Keratinocyte (primary cell): Measurements from ENCODE around the gene CCDC9. TPM values are rescaled to one million over a fixed set of nuclear protein-coding genes. Genes with fewer than 3 reads are reported as not detected.
A peak's percentile ranks its signal among the peaks of the same experiment; 100 is the strongest.

Experiments used
- DNase-seq: peaks from one replicate; pipeline ENCODE4 v3.0.0-alpha.2; 2011; ENCODE audit warnings: low read depth, missing footprints, low spot score
- FAIRE-seq: peaks from 2 replicates; lab custom pipeline; 2011; peaks lifted over from hg19 to GRCh38; lab: Jason Lieb, UNC
- H2AFZ ChIP-seq: 2 replicates; pipeline ENCODE4 v1.6.0; 2012; ENCODE audit warnings: low read length, control low read depth, inconsistent platforms; ENCODE audit not compliant: control insufficient read depth
- H3K27ac ChIP-seq: 2 replicates; pipeline ENCODE4 v1.5.1; 2011; ENCODE audit warnings: low read length; ENCODE audit not compliant: control insufficient read depth, insufficient read depth
- H3K27me3 ChIP-seq: 3 replicates; pipeline ENCODE4 v1.6.0; 2011; ENCODE audit warnings: low read length; ENCODE audit not compliant: control insufficient read depth, insufficient read depth; ENCODE audit errors: extremely low read depth
- H3K36me3 ChIP-seq, 2 experiments: 2 replicates in 1 of 2; 3 replicates in 1 of 2; pipeline ENCODE4 v1.5.1; 2011; ENCODE audit warnings: low read length in 2 of 2, mild to moderate bottlenecking in 1 of 2; ENCODE audit not compliant: control insufficient read depth in 2 of 2, insufficient read depth in 2 of 2; ENCODE audit errors: extremely low read depth in 1 of 2
- H3K4me1 ChIP-seq: 3 replicates; pipeline ENCODE4 v1.5.1; 2011; ENCODE audit warnings: low read length; ENCODE audit not compliant: control insufficient read depth, insufficient read depth; ENCODE audit errors: extremely low read depth
- H3K4me2 ChIP-seq: 3 replicates; pipeline ENCODE4 v1.6.0; 2011; ENCODE audit warnings: low read depth, low read length; ENCODE audit not compliant: control insufficient read depth, insufficient read depth; ENCODE audit errors: extremely low read depth
- H3K4me3 ChIP-seq, 3 experiments: fragments of 200-600 bp in 1 of 3; sonication (generic) in 1 of 3; 2 replicates in 2 of 3; 3 replicates in 1 of 3; pipeline ENCODE4 v1.5.1; 2011 to 2016; ENCODE audit warnings: low read length in 3 of 3, mild to moderate bottlenecking in 3 of 3, control low read depth in 2 of 3, inconsistent platforms in 1 of 3, low read depth in 1 of 3, mixed read lengths in 1 of 3, mixed run types in 1 of 3, moderate library complexity in 1 of 3; ENCODE audit not compliant: control insufficient read depth in 2 of 3, insufficient read depth in 2 of 3; ENCODE audit errors: extremely low read depth in 1 of 3
- H3K79me2 ChIP-seq: 2 replicates; pipeline ENCODE4 v1.6.0; 2012; ENCODE audit warnings: low read length; ENCODE audit not compliant: control insufficient read depth, insufficient read depth
- H3K9ac ChIP-seq: 3 replicates; pipeline ENCODE4 v1.6.0; 2011; ENCODE audit warnings: low read length; ENCODE audit not compliant: control insufficient read depth, insufficient read depth; ENCODE audit errors: extremely low read depth
- H3K9me1 ChIP-seq: 3 replicates; pipeline ENCODE4 v1.6.0; 2011; ENCODE audit warnings: low read length; ENCODE audit not compliant: control insufficient read depth, insufficient read depth; ENCODE audit errors: extremely low read depth
- H3K9me3 ChIP-seq: 2 replicates; pipeline ENCODE4 v1.5.1; 2012; ENCODE audit warnings: low read depth, low read length; ENCODE audit not compliant: control insufficient read depth
- H4K20me1 ChIP-seq: 3 replicates; pipeline ENCODE4 v1.6.0; 2011; ENCODE audit warnings: low read length; ENCODE audit not compliant: control insufficient read depth, insufficient read depth; ENCODE audit errors: extremely low read depth
- EZH2 ChIP-seq: IDR thresholded peaks from one replicate; pipeline ENCODE4 v1.6.1; 2012; ENCODE audit warnings: inconsistent platforms, mild to moderate bottlenecking, low read length, moderate library complexity
- dilution Hi-C: fragments of 300-500 bp; cut with MboI; formaldehyde crosslinking; loops from one replicate; pipeline ENCODE4 v1.7.0; 2020; ENCODE audit warnings: low sequenced_read_pairs; ENCODE audit not compliant: extremely low pct_ligation_motif_present
- polyA plus RNA-seq, 5 experiments: library from polyadenylated mRNA; depleted of rRNA in 3 of 5; stranded (reverse) in 3 of 5; stranded (forward) in 1 of 5; unstranded in 1 of 5; fragments of >200 nt; gene quantifications; 1 replicate in 1 of 5; 2 replicates in 3 of 5; 3 replicates in 1 of 5; pipeline versions ENCODE4 v1.2.1 to v1.2.3, GENCODE V29; 2011 to 2012; ENCODE audit warnings: missing spikeins in 2 of 5, low read depth in 1 of 5, low replicate concordance in 1 of 5
- TF ChIP-seq, protein P1 (sequence below), 3 experiments: IDR thresholded peaks in 1 of 3; conservative IDR thresholded peaks in 1 of 3; optimal IDR thresholded peaks in 1 of 3; 2 replicates in 2 of 3; 3 replicates in 1 of 3; pipeline versions ENCODE3 to v1.5.1; 2011; ENCODE audit warnings: low read length in 3 of 3, mild to moderate bottlenecking in 3 of 3, moderate library complexity in 2 of 3, control low read depth in 1 of 3, inconsistent platforms in 1 of 3; ENCODE audit not compliant: insufficient read depth in 2 of 3; ENCODE audit errors: extremely low read depth in 1 of 3

The CCDC9 gene
- polyA plus RNA-seq, 1 donor (not counting 4 experiments of a cell fraction or from before 2014, with no cell fraction given), result 2.8 TPM

DNA sequence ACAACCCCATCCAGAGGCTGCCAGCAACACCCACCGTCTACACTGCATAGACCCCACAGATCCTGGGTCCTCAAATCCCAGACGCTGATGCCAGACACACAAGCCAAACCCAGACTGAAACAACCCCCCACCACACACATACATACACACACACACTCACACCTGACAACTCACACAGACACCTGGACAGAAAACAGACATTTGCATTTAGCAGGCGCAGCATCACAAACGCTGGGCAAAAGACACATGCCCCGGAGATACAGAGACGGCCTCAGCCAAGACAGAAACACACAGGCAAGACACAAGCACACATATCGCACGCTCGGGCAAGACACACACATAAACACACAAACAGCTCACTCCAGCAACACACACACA lies 26.7 kb upstream of the CCDC9 start:
- Histone ChIP-seq H3K9ac (peak overlapping the region; percentile 90), H3K4me1 (peaks cover 54% of the 10 kb centered on the region)
- dilution Hi-C loops, result no loop called here

DNA sequence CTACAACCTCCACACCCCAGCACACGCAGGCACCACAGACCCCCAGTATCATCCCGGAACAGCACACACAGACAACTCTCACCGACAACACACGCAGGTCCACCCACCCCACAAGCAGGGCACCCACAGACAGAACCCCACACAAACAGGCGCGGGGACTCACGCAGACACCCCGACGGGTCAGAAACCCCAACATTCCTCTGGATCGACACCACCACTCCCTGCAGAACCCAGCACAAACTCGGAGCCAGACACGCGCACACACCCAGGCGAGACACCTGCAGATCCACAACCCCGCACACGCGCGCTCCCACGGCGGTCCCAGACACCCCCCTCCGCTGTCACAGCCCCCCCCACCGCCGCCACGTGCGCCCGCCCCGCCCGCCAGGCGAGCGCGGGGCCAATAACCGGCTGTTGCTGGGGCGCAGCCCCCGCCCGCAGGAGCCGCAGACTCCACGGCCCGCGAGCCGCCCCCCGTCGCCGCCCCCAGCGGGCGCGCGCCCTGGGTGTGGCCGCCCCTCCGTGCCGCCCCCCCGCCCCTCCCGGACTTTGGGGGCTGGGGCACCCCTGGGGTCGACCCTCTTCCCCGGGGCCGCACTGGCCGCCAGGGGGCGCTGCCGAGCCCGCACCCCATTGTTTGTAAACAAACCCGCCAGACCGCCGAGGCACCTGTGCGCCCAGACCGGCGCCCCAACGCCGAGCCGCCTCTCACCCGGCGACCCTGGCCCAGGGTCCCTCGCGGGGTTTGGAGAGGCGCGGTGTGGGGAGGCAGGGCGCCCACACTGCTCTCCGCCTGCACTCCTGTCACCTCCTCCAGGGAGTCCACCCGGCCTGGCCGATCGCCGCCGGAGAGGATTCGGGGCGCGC lies 26.0 kb upstream of the CCDC9 start:
- TF ChIP-seq EZH2, result no peak
- TF ChIP-seq, protein P1, sequence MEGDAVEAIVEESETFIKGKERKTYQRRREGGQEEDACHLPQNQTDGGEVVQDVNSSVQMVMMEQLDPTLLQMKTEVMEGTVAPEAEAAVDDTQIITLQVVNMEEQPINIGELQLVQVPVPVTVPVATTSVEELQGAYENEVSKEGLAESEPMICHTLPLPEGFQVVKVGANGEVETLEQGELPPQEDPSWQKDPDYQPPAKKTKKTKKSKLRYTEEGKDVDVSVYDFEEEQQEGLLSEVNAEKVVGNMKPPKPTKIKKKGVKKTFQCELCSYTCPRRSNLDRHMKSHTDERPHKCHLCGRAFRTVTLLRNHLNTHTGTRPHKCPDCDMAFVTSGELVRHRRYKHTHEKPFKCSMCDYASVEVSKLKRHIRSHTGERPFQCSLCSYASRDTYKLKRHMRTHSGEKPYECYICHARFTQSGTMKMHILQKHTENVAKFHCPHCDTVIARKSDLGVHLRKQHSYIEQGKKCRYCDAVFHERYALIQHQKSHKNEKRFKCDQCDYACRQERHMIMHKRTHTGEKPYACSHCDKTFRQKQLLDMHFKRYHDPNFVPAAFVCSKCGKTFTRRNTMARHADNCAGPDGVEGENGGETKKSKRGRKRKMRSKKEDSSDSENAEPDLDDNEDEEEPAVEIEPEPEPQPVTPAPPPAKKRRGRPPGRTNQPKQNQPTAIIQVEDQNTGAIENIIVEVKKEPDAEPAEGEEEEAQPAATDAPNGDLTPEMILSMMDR (optimal IDR thresholded peaks at IDR 0.05 in 1 of 3, IDR thresholded peaks at IDR 0.05 in 1 of 3, conservative IDR thresholded peaks at IDR 0.05 in 1 of 3; ENCODE audit: extremely low read depth in 1 of 3, insufficient read depth in 2 of 3, low read length in 3 of 3), result peak in 2 of 3 experiments; percentile 69 to 76
- H3K9me1 ChIP-seq, result no peaks in the 10 kb centered on the region
- peak overlapping the region; percentile 71 to 94 (median 90) for H3K4me3 ChIP-seq
- FAIRE-seq (no peak), DNase-seq (no peak)
- no peaks in the 10 kb centered on the region for H4K20me1 ChIP-seq
- dilution Hi-C loops, result no loop called here
- H3K27ac ChIP-seq, result peak overlapping the region; percentile 47
- H3K4me2 ChIP-seq, result peak overlapping the region; percentile 100
- no peaks in the 10 kb centered on the region for H3K9me3 ChIP-seq
- H3K9ac ChIP-seq, result peak overlapping the region; percentile 90
- no peaks in the 10 kb centered on the region for H3K36me3 ChIP-seq
- H3K27me3 ChIP-seq, result peaks cover 5% of the 10 kb centered on the region
- H2AFZ ChIP-seq, result peak overlapping the region; percentile 36
- peaks cover 3% of the 10 kb centered on the region for H3K79me2 ChIP-seq
- H3K4me1 ChIP-seq, result peaks cover 54% of the 10 kb centered on the region

More for the DNA sequence above, 26.7 kb upstream of the CCDC9 start:
- Histone ChIP-seq H3K9me1 (no peaks in the 10 kb centered on the region), H3K79me2 (peaks cover 3% of the 10 kb centered on the region), H3K4me2 (peak overlapping the region; percentile 100), H3K9me3 (no peaks in the 10 kb centered on the region), H3K27me3 (peaks cover 5% of the 10 kb centered on the region), H3K27ac (peak overlapping the region; percentile 47), H3K4me3 (peak overlapping the region; percentile 43 to 94 (median 90)), H2AFZ (peak overlapping the region; percentile 36), H3K36me3 (no peaks in the 10 kb centered on the region), H4K20me1 (no peaks in the 10 kb centered on the region)
- DNase-seq, result no peak
- TF ChIP-seq, protein P1 (optimal IDR thresholded peaks at IDR 0.05 in 1 of 3, IDR thresholded peaks at IDR 0.05 in 1 of 3, conservative IDR thresholded peaks at IDR 0.05 in 1 of 3; ENCODE audit: extremely low read depth in 1 of 3, insufficient read depth in 2 of 3, low read length in 3 of 3), result no peak
- TF ChIP-seq EZH2, result no peak
- no peak for FAIRE-seq
